Thyroid gland (tissue), 4 donors: ENCODE measurements around the gene RELL1. TPM values are rescaled to one million over a fixed set of nuclear protein-coding genes. Genes with fewer than 3 reads are reported as not detected.

Experiments used
- DNase-seq, 2 donors: peaks; one replicate each; pipeline ENCODE4 v3.0.0-alpha.2; 2019
- H3K27ac ChIP-seq, 3 donors: fragments of 200-600 bp; sonication (generic); 1 replicate in 2 of 3; 2 replicates in 1 of 3; pipeline ENCODE4 v1.5.1; 2016 to 2019; ENCODE audit warnings: mild to moderate bottlenecking in 1 of 3, moderate library complexity in 1 of 3
- H3K27me3 ChIP-seq: fragments of 200-600 bp; sonication (generic); one replicate; pipeline ENCODE4 v1.5.1; 2019
- H3K36me3 ChIP-seq, 2 donors: fragments of 200-600 bp; sonication (generic); one replicate each; pipeline ENCODE4 v1.5.1; 2016 to 2019
- H3K4me1 ChIP-seq, 2 donors: fragments of 200-600 bp; sonication (generic); one replicate each; pipeline ENCODE4 v1.5.1; 2017 to 2019
- H3K4me3 ChIP-seq, 3 donors: fragments of 200-600 bp; sonication (generic); replicated peaks in 1 of 3; 1 replicate in 2 of 3; 2 replicates in 1 of 3; pipeline ENCODE4 v1.5.1; 2016; ENCODE audit warnings: mild to moderate bottlenecking in 1 of 3
- H3K9me3 ChIP-seq: fragments of 200-600 bp; sonication (generic); one replicate; pipeline ENCODE4 v1.5.1; 2017
- CTCF ChIP-seq, 6 experiments: fragments of 200-600 bp in 3 of 6; fragments of 450-650 bp in 3 of 6; sonication (generic) in 3 of 6; IDR thresholded peaks; one replicate each; pipeline ENCODE4 v1.5.1; 2016 to 2019; ENCODE audit warnings: antibody characterized with exemption in 6 of 6, mild to moderate bottlenecking in 2 of 6, inconsistent platforms in 1 of 6, moderate library complexity in 1 of 6
- POLR2A ChIP-seq, 2 donors: fragments of 450-650 bp; IDR thresholded peaks; one replicate each; pipeline ENCODE4 v1.6.1; 2017; ENCODE audit warnings: antibody characterized with exemption in 2 of 2, mild to moderate bottlenecking in 2 of 2, moderate library complexity in 1 of 2
- WGBS, 2 donors: methylation state at CpG; one replicate each; pipeline ENCODE4 v1.1.5; 2017; 5-methylcytosine and 5-hydroxymethylcytosine counted together
- intact Hi-C: fragments of 100-400 bp; cut with DNase I; formaldehyde crosslinking; loops from one replicate; pipeline ENCODE4 v1.15.1; 2023
- total RNA-seq, 4 donors: library from RNA; depleted of rRNA; stranded (reverse); fragments of >200 nt; gene quantifications; one replicate each; pipeline ENCODE4 v1.2.3, GENCODE V29; 2016

RELL1 gene
- total RNA-seq, 4 donors from 2014 or later, result 105 to 123 (median 116) TPM

- Histone ChIP-seq H3K27me3 (no peaks in the 10 kb centered on the region), H3K9me3 (no peaks in the 10 kb centered on the region), H3K36me3 (no peaks in the 10 kb centered on the region), H3K4me3 (no peak overlapping the region), H3K27ac (no peak overlapping the region), H3K4me1 (peaks cover 0 to 6% of the 10 kb centered on the region in 2 donors)
- no peak for TF ChIP-seq CTCF (IDR thresholded peaks at IDR 0.05)
- no peak for TF ChIP-seq POLR2A (IDR thresholded peaks at IDR 0.05)
- WGBS, 2 donors, result 75 to 79% methylated on average over 5 of the region's 5 CpGs
- DNase-seq, result no peak
- intact Hi-C loops, result loop anchor here (10.0 kb wide), 2 partner anchors 83 to 433 kb away; partner anchors contain the start of gene RELL1
These were observed 84.6 kb downstream of the RELL1 start for GRCh38 chr4:37601531-37601930.

GRCh38 chr4:37599092-37599790, 86.9 kb downstream of the RELL1 start:
- H3K27ac ChIP-seq, result no peak overlapping the region
- H3K4me1 ChIP-seq, result peaks cover 0 to 6% of the 10 kb centered on the region in 2 donors
- H3K27me3 ChIP-seq, result no peaks in the 10 kb centered on the region
- H3K4me3 ChIP-seq, result no peak overlapping the region
- no peaks in the 10 kb centered on the region for H3K9me3 ChIP-seq
- TF ChIP-seq POLR2A (IDR thresholded peaks at IDR 0.05), result no peak
- WGBS, 2 donors, result 95% methylated on average over 8 of the region's 9 CpGs
- no peak for DNase-seq
- intact Hi-C loops, result no loop called here
- no peaks in the 10 kb centered on the region for H3K36me3 ChIP-seq

GRCh38 chr4:37597034-37597433, 89.1 kb downstream of the RELL1 start:
- intact Hi-C loops, result no loop called here
- 96 to 97% methylated on average over 4 of the region's 4 CpGs for WGBS, 2 donors
- TF ChIP-seq CTCF (IDR thresholded peaks at IDR 0.05) (no peak), POLR2A (IDR thresholded peaks at IDR 0.05) (no peak)
- H3K36me3 ChIP-seq, result no peaks in the 10 kb centered on the region
- no peaks in the 10 kb centered on the region for H3K4me1 ChIP-seq
- no peak overlapping the region for H3K27ac ChIP-seq
- H3K4me3 ChIP-seq, result no peak overlapping the region
- no peaks in the 10 kb centered on the region for H3K27me3 ChIP-seq
- DNase-seq, result no peak
- H3K9me3 ChIP-seq, result no peaks in the 10 kb centered on the region

- DNase-seq, result no peak
- WGBS, 2 donors, result 68 to 72% methylated on average over 12 of the region's 12 CpGs
- H3K27ac ChIP-seq, result no peak overlapping the region
- H3K36me3 ChIP-seq, result no peaks in the 10 kb centered on the region
- no peaks in the 10 kb centered on the region for H3K9me3 ChIP-seq
- TF ChIP-seq CTCF (IDR thresholded peaks at IDR 0.05) (no peak), POLR2A (IDR thresholded peaks at IDR 0.05) (no peak)
- intact Hi-C loops, result no loop called here
- no peaks in the 10 kb centered on the region for H3K27me3 ChIP-seq
- no peak overlapping the region for H3K4me3 ChIP-seq
- no peaks in the 10 kb centered on the region for H3K4me1 ChIP-seq
These were observed 90.1 kb downstream of the RELL1 start for GRCh38 chr4:37595875-37596680.

GRCh38 chr4:37594099-37594498, 92.1 kb downstream of the RELL1 start:
- Histone ChIP-seq H3K4me1 (no peaks in the 10 kb centered on the region), H3K27me3 (no peaks in the 10 kb centered on the region), H3K4me3 (no peak overlapping the region), H3K36me3 (no peaks in the 10 kb centered on the region), H3K9me3 (no peaks in the 10 kb centered on the region), H3K27ac (no peak overlapping the region)
- intact Hi-C loops, result no loop called here
- DNase-seq, result no peak
- no peak for TF ChIP-seq POLR2A (IDR thresholded peaks at IDR 0.05)
- TF ChIP-seq CTCF (IDR thresholded peaks at IDR 0.05), result no peak
- 81 to 83% methylated on average over 2 of the region's 2 CpGs for WGBS, 2 donors
